HEK293 (cell line): ENCODE measurements around the gene LGALS4.
A peak's percentile ranks its signal among the peaks of the same experiment; 100 is the strongest.

Experiments
- CTCF ChIA-PET: fragments of 350-600 bp; formaldehyde crosslinking; extraction: SDS; loops from one replicate; lab custom pipeline; 2021; ENCODE audit warnings: antibody characterized with exemption; lab: Yijun Ruan, JAX
- POLR2A ChIA-PET: fragments of 300-600 bp; formaldehyde crosslinking; extraction: SDS; loops from one replicate; lab custom pipeline; 2020; ENCODE audit warnings: antibody characterized with exemption, inconsistent platforms; lab: Yijun Ruan, JAX
- H3K27ac ChIP-seq: fragments of 200-500 bp; sonication (Bioruptor generic); 2 replicates; pipeline ENCODE4 v1.5.1; 2014; ENCODE audit warnings: low read depth, low read length, control low read depth, inconsistent platforms; ENCODE audit errors: extremely low read depth
- H3K36me3 ChIP-seq, 2 experiments: fragments of 200-500 bp in 1 of 2; sonication (Bioruptor generic) in 1 of 2; 1 replicate in 1 of 2; 2 replicates in 1 of 2; pipeline ENCODE4 v1.5.1; 2014 to 2017; ENCODE audit warnings: inconsistent platforms in 2 of 2, low read length in 2 of 2; ENCODE audit not compliant: control insufficient read depth in 2 of 2, insufficient read depth in 1 of 2
- H3K4me1 ChIP-seq: fragments of 200-500 bp; sonication (Bioruptor generic); 2 replicates; pipeline ENCODE4 v1.5.1; 2014; ENCODE audit warnings: mild to moderate bottlenecking, low read length, inconsistent platforms; ENCODE audit not compliant: control insufficient read depth, insufficient read depth
- H3K4me3 ChIP-seq: 2 replicates; pipeline ENCODE4 v1.5.1; 2011; ENCODE audit warnings: low read depth, mild to moderate bottlenecking, control low read depth, low read length, moderate library complexity
- H3K9me3 ChIP-seq: fragments of 200-500 bp; sonication (Bioruptor generic); 2 replicates; pipeline ENCODE4 v1.5.1; 2014; ENCODE audit warnings: low read depth, low read length, inconsistent platforms; ENCODE audit not compliant: control insufficient read depth, insufficient read depth
- EGR2 ChIP-seq: fragments of 450-650 bp; formaldehyde crosslinking; IDR thresholded peaks from 2 replicates; pipeline ENCODE4 v1.5.1; 2016; ENCODE audit warnings: low read depth, missing biosample characterization, missing genetic modification characterization
- ELK4 ChIP-seq: IDR thresholded peaks from 2 replicates; pipeline ENCODE4 v1.6.1; 2011; ENCODE audit warnings: mild to moderate bottlenecking, low read depth, low read length, borderline replicate concordance
- GFI1B ChIP-seq: fragments of 450-650 bp; formaldehyde crosslinking; IDR thresholded peaks from 2 replicates; pipeline ENCODE4 v1.5.1; 2016; ENCODE audit warnings: missing biosample characterization, missing genetic modification characterization
- HIC1 ChIP-seq: fragments of 450-650 bp; formaldehyde crosslinking; IDR thresholded peaks from 2 replicates; pipeline ENCODE4 v1.5.1; 2016; ENCODE audit warnings: missing biosample characterization, missing genetic modification characterization
- KLF8 ChIP-seq: fragments of 450-650 bp; formaldehyde crosslinking; IDR thresholded peaks from 2 replicates; pipeline ENCODE4 v1.5.1; 2016; ENCODE audit warnings: missing biosample characterization, missing genetic modification characterization
- PRDM1 ChIP-seq: fragments of 450-650 bp; formaldehyde crosslinking; IDR thresholded peaks from 2 replicates; pipeline ENCODE4; 2016; ENCODE audit warnings: missing biosample characterization, missing genetic modification characterization
- SP7 ChIP-seq: fragments of 450-650 bp; formaldehyde crosslinking; IDR thresholded peaks from 2 replicates; pipeline ENCODE4 v1.5.1; 2016; ENCODE audit warnings: missing biosample characterization, missing genetic modification characterization
- ZBTB1 ChIP-seq: fragments of 450-650 bp; formaldehyde crosslinking; IDR thresholded peaks from 2 replicates; pipeline ENCODE4 v1.5.1; 2016; ENCODE audit warnings: missing biosample characterization, missing genetic modification characterization
- ZBTB20 ChIP-seq: fragments of 450-650 bp; formaldehyde crosslinking; IDR thresholded peaks from 2 replicates; pipeline ENCODE4 v1.5.1; 2016; ENCODE audit warnings: missing biosample characterization, missing genetic modification characterization
- ZBTB26 ChIP-seq: fragments of 450-650 bp; formaldehyde crosslinking; optimal IDR thresholded peaks from 2 replicates; pipeline ENCODE3; 2016; ENCODE audit warnings: missing biosample characterization, mild to moderate bottlenecking, missing genetic modification characterization
- ZBTB48 ChIP-seq: fragments of 450-650 bp; formaldehyde crosslinking; IDR thresholded peaks from 2 replicates; pipeline ENCODE4 v1.5.1; 2016; ENCODE audit warnings: missing biosample characterization, missing genetic modification characterization
- ZFP69B ChIP-seq: fragments of 450-650 bp; formaldehyde crosslinking; IDR thresholded peaks from 2 replicates; pipeline ENCODE4 v1.5.1; 2016; ENCODE audit warnings: missing biosample characterization, missing genetic modification characterization
- ZNF248 ChIP-seq: fragments of 450-650 bp; formaldehyde crosslinking; IDR thresholded peaks from 2 replicates; pipeline ENCODE4 v1.5.1; 2017; ENCODE audit warnings: missing biosample characterization, missing genetic modification characterization
- ZNF37A ChIP-seq: fragments of 450-650 bp; IDR thresholded peaks from 2 replicates; pipeline ENCODE4 v1.5.1; 2018; ENCODE audit warnings: missing biosample characterization, missing genetic modification characterization
- ZNF391 ChIP-seq: fragments of 450-650 bp; formaldehyde crosslinking; IDR thresholded peaks from 2 replicates; pipeline ENCODE4 v1.5.1; 2016; ENCODE audit warnings: low read depth, missing biosample characterization, missing genetic modification characterization, borderline replicate concordance
- ZNF394 ChIP-seq: fragments of 450-650 bp; formaldehyde crosslinking; IDR thresholded peaks from 2 replicates; pipeline ENCODE4 v1.5.1; 2016; ENCODE audit warnings: missing biosample characterization, missing genetic modification characterization, mild to moderate bottlenecking, moderate library complexity, borderline replicate concordance
- ZNF423 ChIP-seq: fragments of 450-650 bp; formaldehyde crosslinking; IDR thresholded peaks from 2 replicates; pipeline ENCODE4 v1.5.1; 2016; ENCODE audit warnings: missing biosample characterization, missing genetic modification characterization
- ZNF449 ChIP-seq: fragments of 450-650 bp; formaldehyde crosslinking; IDR thresholded peaks from 2 replicates; pipeline ENCODE4 v1.5.1; 2017; ENCODE audit warnings: missing biosample characterization, mild to moderate bottlenecking, missing genetic modification characterization, moderate library complexity
- ZNF555 ChIP-seq: fragments of 450-650 bp; formaldehyde crosslinking; conservative IDR thresholded peaks from 2 replicates; pipeline ENCODE4 v1.5.1; 2017; ENCODE audit warnings: missing biosample characterization, mild to moderate bottlenecking, missing genetic modification characterization, inconsistent platforms
- ZNF600 ChIP-seq: fragments of 450-650 bp; formaldehyde crosslinking; IDR thresholded peaks from 2 replicates; pipeline ENCODE4 v1.5.1; 2016; ENCODE audit warnings: missing biosample characterization, missing genetic modification characterization
- ZNF654 ChIP-seq: fragments of 450-650 bp; formaldehyde crosslinking; IDR thresholded peaks from 2 replicates; pipeline ENCODE4 v1.5.1; 2016; ENCODE audit warnings: low read depth, missing biosample characterization, missing genetic modification characterization
- ZNF692 ChIP-seq: fragments of 450-650 bp; formaldehyde crosslinking; IDR thresholded peaks from 2 replicates; pipeline ENCODE4 v1.5.1; 2016; ENCODE audit warnings: missing biosample characterization, missing genetic modification characterization
- ZNF777 ChIP-seq: fragments of 450-650 bp; formaldehyde crosslinking; IDR thresholded peaks from 2 replicates; pipeline ENCODE4 v1.5.1; 2017; ENCODE audit warnings: missing biosample characterization, missing genetic modification characterization, borderline replicate concordance

The LGALS4 gene

GRCh38 chr19:38838986-38839761, 26.4 kb upstream of the LGALS4 start:
- H3K27ac ChIP-seq, result peak overlapping the region; percentile 63
- H3K4me3 ChIP-seq, result no peak overlapping the region
- POLR2A ChIA-PET, result interaction anchor here (0.6 to 4.6 kb wide), 8 partner anchors 7 to 581 kb away, joined by 3 to 67 read pairs (median 5); partner anchors contain the start of genes ECH1, HNRNPL, MRPS12 and SARS2
- H3K9me3 ChIP-seq, result no peaks in the 10 kb centered on the region
- H3K4me1 ChIP-seq, result 0 out of 2 replicates have a peak, but pooled peaks cover under 1% of the 10 kb centered on the region
- TF ChIP-seq ZBTB26 (no peak), ZNF394 (tag by site-specific recombination) (peak; percentile 37; the same call in 1 of the 2 replicates), ZNF600 (tag by site-specific recombination) (peak; percentile 85), ZNF449 (tag by site-specific recombination) (peak; percentile 91), ZNF391 (tag by site-specific recombination) (0 out of 2 replicates have a peak, but pooled peaks have one; percentile 49)
- TF ChIP-seq, all 188 proteins: peak for 4
- peaks cover 89 to 94% of the 10 kb centered on the region in 2 experiments for H3K36me3 ChIP-seq
- CTCF ChIA-PET, result interaction anchor here (0.7 kb wide), 1 partner anchor 204 kb away, joined by 4 read pairs; no protein-coding TSS in a partner anchor

GRCh38 chr19:38838208-38838985, 25.7 kb upstream of the LGALS4 start:
- POLR2A ChIA-PET, result interaction anchor here (0.6 to 4.6 kb wide), 8 partner anchors 9 to 580 kb away, joined by 3 to 67 read pairs (median 5); partner anchors contain the start of genes HNRNPL, MRPS12 and SARS2
- CTCF ChIA-PET, result interaction anchor here (0.6 to 1.2 kb wide), 6 partner anchors 22 to 294 kb away, joined by 3 to 6 read pairs (median 3); no protein-coding TSS in a partner anchor
- no peak for TF ChIP-seq ZNF555 (tag by site-specific recombination)
- 0 out of 2 replicates have a peak, but pooled peaks have one; percentile 16 for TF ChIP-seq ZBTB20
- peak; percentile 38; the same call in 1 of the 2 replicates for TF ChIP-seq KLF8 (tag by site-specific recombination)
- TF ChIP-seq ZNF600 (tag by site-specific recombination), result peak; percentile 33
- TF ChIP-seq HIC1 (tag by site-specific recombination), result peak; percentile 47; the same call in 1 of the 2 replicates
- TF ChIP-seq ZNF423 (tag by site-specific recombination), result no peak
- TF ChIP-seq ZNF777 (tag by site-specific recombination), result no peak
- no peak for TF ChIP-seq ZBTB1 (tag by site-specific recombination)
- 0 out of 2 replicates have a peak, but pooled peaks have one; percentile 14 for TF ChIP-seq ZBTB48 (tag by site-specific recombination)
- no peak; the same call in 1 of the 2 replicates for TF ChIP-seq ZNF654 (tag by site-specific recombination)
- TF ChIP-seq PRDM1 (tag by site-specific recombination), result peak; percentile 77; the same call in 1 of the 2 replicates
- peak; percentile 84 for TF ChIP-seq ZFP69B (tag by site-specific recombination)
- TF ChIP-seq ZNF692 (tag by site-specific recombination), result peak; percentile 63; the same call in 1 of the 2 replicates
- TF ChIP-seq ZNF37A, result no peak
- TF ChIP-seq GFI1B (tag by site-specific recombination), result no peak
- no peak for TF ChIP-seq ZNF248 (tag by site-specific recombination)
- TF ChIP-seq ELK4, result no peak
- TF ChIP-seq EGR2 (tag by site-specific recombination), result no peak
- 0 out of 2 replicates have a peak, but pooled peaks have one; percentile 39 for TF ChIP-seq SP7 (tag by site-specific recombination)

More at GRCh38 chr19:38838208-38838985, 25.7 kb upstream of the LGALS4 start:
- Histone ChIP-seq H3K27ac (peak overlapping the region; percentile 63), H3K36me3 (peaks cover 82 to 86% of the 10 kb centered on the region in 2 experiments), H3K4me3 (no peak overlapping the region), H3K4me1 (0 out of 2 replicates have a peak, but pooled peaks cover under 1% of the 10 kb centered on the region), H3K9me3 (no peaks in the 10 kb centered on the region)
